ENCODE data around the gene ZNF197. TPM values are rescaled to one million over a fixed set of nuclear protein-coding genes. Genes with fewer than 3 reads are reported as not detected.

The ZNF197 gene
- total RNA-seq, 2 experiments from 2014 or later: 3.2 to 3.5 TPM

GRCh38 chr3:44654039-44654438, 29.2 kb downstream of the ZNF197 start:
- H3K36me3 Mint-ChIP-seq (ENCODE audit: low read depth): peaks cover 85% of the 10 kb centered on the region
- no peak overlapping the region for H3K27ac ChIP-seq (ENCODE audit: low read depth in 1 of 2, low read length in 2 of 2)
- H3K4me3 Mint-ChIP-seq: no peak overlapping the region
- DNase-seq (no peak), ATAC-seq (ENCODE audit: poor library complexity) (no peak)
- peaks cover 12 to 17% of the 10 kb centered on the region in 2 experiments for H3K9me3 ChIP-seq (ENCODE audit: control insufficient read depth in 1 of 2, insufficient read depth in 1 of 2, low read length in 2 of 2)
- H3K4me1 Mint-ChIP-seq (ENCODE audit: low read depth): peaks cover 4% of the 10 kb centered on the region
- CTCF ChIA-PET: no interaction called here
- H3K9me3 Mint-ChIP-seq: peaks cover 23% of the 10 kb centered on the region
- intact Hi-C loops (cut with DNase I, micrococcal nuclease): no loop called here
- POLR2A ChIA-PET: interaction anchor here (0.7 kb wide), 1 partner anchor 74 kb away, joined by 4 read pairs; no protein-coding TSS in a partner anchor
- peaks cover under 1% of the 10 kb centered on the region for H3K4me1 ChIP-seq (ENCODE audit: insufficient read depth, low read length)
- TF ChIP-seq, protein P1, sequence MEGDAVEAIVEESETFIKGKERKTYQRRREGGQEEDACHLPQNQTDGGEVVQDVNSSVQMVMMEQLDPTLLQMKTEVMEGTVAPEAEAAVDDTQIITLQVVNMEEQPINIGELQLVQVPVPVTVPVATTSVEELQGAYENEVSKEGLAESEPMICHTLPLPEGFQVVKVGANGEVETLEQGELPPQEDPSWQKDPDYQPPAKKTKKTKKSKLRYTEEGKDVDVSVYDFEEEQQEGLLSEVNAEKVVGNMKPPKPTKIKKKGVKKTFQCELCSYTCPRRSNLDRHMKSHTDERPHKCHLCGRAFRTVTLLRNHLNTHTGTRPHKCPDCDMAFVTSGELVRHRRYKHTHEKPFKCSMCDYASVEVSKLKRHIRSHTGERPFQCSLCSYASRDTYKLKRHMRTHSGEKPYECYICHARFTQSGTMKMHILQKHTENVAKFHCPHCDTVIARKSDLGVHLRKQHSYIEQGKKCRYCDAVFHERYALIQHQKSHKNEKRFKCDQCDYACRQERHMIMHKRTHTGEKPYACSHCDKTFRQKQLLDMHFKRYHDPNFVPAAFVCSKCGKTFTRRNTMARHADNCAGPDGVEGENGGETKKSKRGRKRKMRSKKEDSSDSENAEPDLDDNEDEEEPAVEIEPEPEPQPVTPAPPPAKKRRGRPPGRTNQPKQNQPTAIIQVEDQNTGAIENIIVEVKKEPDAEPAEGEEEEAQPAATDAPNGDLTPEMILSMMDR (IDR thresholded peaks at IDR 0.05): no peak
- H3K27me3 Mint-ChIP-seq: no peaks in the 10 kb centered on the region
- no peak overlapping the region for H3K4me3 ChIP-seq (ENCODE audit: low read length)
- no peaks in the 10 kb centered on the region for H3K27me3 ChIP-seq (ENCODE audit: control insufficient read depth in 1 of 2, insufficient read depth in 2 of 2, low read length in 2 of 2)
- no peak overlapping the region for H3K27ac Mint-ChIP-seq
- H3K36me3 ChIP-seq (ENCODE audit: insufficient read depth, low read length): peaks cover 28% of the 10 kb centered on the region

DNA sequence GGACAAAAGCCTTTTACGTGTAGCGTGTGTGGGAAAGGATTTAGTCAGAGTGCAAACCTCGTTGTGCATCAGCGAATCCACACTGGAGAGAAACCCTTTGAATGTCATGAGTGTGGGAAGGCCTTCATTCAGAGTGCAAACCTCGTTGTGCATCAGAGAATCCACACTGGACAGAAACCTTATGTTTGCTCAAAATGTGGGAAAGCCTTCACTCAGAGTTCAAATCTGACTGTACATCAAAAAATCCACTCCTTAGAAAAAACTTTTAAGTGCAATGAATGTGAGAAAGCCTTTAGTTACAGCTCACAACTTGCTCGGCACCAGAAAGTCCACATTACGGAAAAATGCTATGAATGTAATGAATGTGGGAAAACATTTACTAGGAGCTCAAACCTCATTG, 34.2 kb downstream of the ZNF197 start:
- peaks cover 27 to 35% of the 10 kb centered on the region in 2 experiments for H3K9me3 ChIP-seq (ENCODE audit: control insufficient read depth in 1 of 2, insufficient read depth in 1 of 2, low read length in 2 of 2)
- no peak for DNase-seq
- CTCF ChIA-PET: interaction anchor here (1.0 kb wide), 1 partner anchor 26 kb away, joined by 3 read pairs; no protein-coding TSS in a partner anchor
- TF ChIP-seq, protein P1 (IDR thresholded peaks at IDR 0.05): no peak
- POLR2A ChIA-PET: no interaction called here
- Mint-ChIP-seq H3K36me3 (ENCODE audit: low read depth) (peaks cover 84% of the 10 kb centered on the region), H3K27me3 (no peaks in the 10 kb centered on the region), H3K4me1 (ENCODE audit: low read depth) (no peaks in the 10 kb centered on the region), H3K9me3 (peaks cover 25% of the 10 kb centered on the region), H3K4me3 (no peak overlapping the region), H3K27ac (no peak overlapping the region)
- H3K4me3 ChIP-seq (ENCODE audit: low read length): no peak overlapping the region
- peaks cover 19% of the 10 kb centered on the region for H3K36me3 ChIP-seq (ENCODE audit: insufficient read depth, low read length)
- no peak for ATAC-seq (ENCODE audit: poor library complexity)
- no peaks in the 10 kb centered on the region for H3K4me1 ChIP-seq (ENCODE audit: insufficient read depth, low read length)
- H3K27me3 ChIP-seq (ENCODE audit: control insufficient read depth in 1 of 2, insufficient read depth in 2 of 2, low read length in 2 of 2): no peaks in the 10 kb centered on the region
- H3K27ac ChIP-seq (ENCODE audit: low read depth in 1 of 2, low read length in 2 of 2): no peak overlapping the region
- intact Hi-C loops (cut with DNase I, micrococcal nuclease): no loop called here

- H3K27ac Mint-ChIP-seq: no peak overlapping the region
Observed at GRCh38 chr3:44659434-44659833, 34.6 kb downstream of the ZNF197 start.

More at GRCh38 chr3:44659434-44659833, 34.6 kb downstream of the ZNF197 start:
- peaks cover 84% of the 10 kb centered on the region for H3K36me3 Mint-ChIP-seq (ENCODE audit: low read depth)
- TF ChIP-seq, protein P1 (IDR thresholded peaks at IDR 0.05): no peak
- POLR2A ChIA-PET: no interaction called here
- DNase-seq: no peak
- CTCF ChIA-PET: no interaction called here
- ATAC-seq (ENCODE audit: poor library complexity): no peak
- H3K9me3 Mint-ChIP-seq: peaks cover 23% of the 10 kb centered on the region
- intact Hi-C loops (cut with DNase I, micrococcal nuclease): no loop called here
- Histone ChIP-seq H3K36me3 (ENCODE audit: insufficient read depth, low read length) (peaks cover 19% of the 10 kb centered on the region), H3K27me3 (ENCODE audit: control insufficient read depth in 1 of 2, insufficient read depth in 2 of 2, low read length in 2 of 2) (no peaks in the 10 kb centered on the region), H3K4me1 (ENCODE audit: insufficient read depth, low read length) (no peaks in the 10 kb centered on the region), H3K27ac (ENCODE audit: low read depth in 1 of 2, low read length in 2 of 2) (no peak overlapping the region), H3K4me3 (ENCODE audit: low read length) (no peak overlapping the region), H3K9me3 (ENCODE audit: control insufficient read depth in 1 of 2, insufficient read depth in 1 of 2, low read length in 2 of 2) (peaks cover 27 to 35% of the 10 kb centered on the region in 2 experiments)
- no peaks in the 10 kb centered on the region for H3K4me1 Mint-ChIP-seq (ENCODE audit: low read depth)
- H3K4me3 Mint-ChIP-seq: no peak overlapping the region
- no peaks in the 10 kb centered on the region for H3K27me3 Mint-ChIP-seq

All from CD4-positive, alpha-beta T cell (primary cell).